GM21528 (cell line): ENCODE measurements around the gene CADM2.
"Not testable (repeated sequence)": the region's sequence is repeated elsewhere in the genome, so short reads cannot be mapped to it uniquely, and the experiment has no call there.

Experiments
- ATAC-seq: cut with Tn5 transposase; IDR thresholded peaks from one replicate; pipeline ENCODE4 v1.9.1; 2021; ENCODE audit warnings: mild to moderate bottlenecking, moderate library complexity; ENCODE audit not compliant: unreplicated experiment, low FRiP score

The CADM2 gene

DNA sequence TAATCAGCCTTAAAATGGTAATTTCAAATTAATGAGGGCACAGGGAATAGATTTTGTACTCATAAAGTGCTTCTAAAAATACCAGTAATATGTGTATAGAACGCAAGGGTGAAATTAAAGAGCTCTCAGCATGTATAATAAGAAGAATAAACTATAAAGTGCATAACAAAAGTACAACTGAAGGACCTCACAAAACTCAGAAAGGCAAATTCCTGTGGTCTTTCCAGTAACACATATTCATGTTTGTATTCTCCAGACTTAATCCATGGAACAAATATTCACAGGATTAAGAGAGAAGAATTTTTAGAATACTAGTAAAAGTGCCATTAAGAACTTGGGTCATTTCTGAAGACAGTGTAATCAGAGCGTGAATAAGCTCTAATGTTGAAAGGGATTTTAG is 646.3 kb downstream of the CADM2 start:
- no peak for ATAC-seq

DNA sequence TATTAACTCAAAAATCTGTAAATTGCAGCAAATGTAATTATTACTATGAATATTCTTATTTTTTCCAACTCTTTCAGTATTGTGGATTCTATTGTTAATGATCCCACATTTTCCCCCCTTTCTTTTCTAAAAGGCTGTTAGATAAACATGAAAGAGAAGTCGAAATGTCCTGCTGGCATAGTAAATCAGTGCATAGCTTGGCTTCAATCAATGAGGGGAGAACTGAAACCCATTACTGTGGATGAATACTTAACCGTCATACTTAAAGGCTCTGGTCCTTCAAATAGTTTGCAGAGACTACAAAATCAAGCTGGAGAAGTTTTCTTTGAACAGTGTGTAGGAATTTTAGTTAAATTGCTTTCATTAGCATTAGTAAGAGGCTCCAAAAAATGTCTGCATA is 667.9 kb downstream of the CADM2 start:
- ATAC-seq, result no peak

DNA sequence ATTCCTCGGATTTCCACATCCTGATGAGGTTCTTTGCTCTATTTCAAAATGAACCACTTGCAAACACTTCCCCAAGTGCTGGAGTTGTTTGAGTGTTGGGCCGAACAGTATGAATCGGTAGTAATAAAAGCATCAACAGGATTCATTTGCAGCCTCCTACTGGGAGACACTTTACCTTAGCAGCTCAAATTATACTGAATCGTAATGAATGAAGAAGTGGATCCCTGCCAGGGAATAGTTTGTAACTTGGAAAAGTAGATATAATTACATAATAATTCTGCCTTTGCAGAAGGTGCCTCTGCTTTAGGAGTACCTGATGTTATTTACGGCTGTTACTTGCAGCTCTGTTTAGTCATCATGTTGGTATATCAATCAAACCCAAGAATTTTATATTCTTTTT is 669.1 kb downstream of the CADM2 start:
- ATAC-seq, result no peak

DNA sequence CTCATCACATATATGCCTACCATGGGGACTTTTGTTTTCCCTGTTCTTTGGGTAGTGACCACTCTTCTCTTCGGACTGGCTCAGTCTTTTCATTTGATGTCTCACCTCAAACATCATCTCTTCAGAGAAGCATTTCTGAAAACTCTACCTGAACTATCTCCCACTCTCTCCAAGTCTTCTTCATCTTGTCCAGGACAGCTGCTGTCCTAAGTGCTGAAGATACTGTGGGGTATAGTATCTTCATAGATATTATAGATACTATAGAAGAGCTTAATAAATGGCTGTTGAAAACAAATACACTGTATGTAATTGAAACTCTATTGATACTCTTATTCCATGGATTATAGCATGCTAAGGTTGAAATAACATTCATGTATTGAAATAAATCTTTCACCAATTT is 672.3 kb downstream of the CADM2 start:
- ATAC-seq, result no peak

DNA sequence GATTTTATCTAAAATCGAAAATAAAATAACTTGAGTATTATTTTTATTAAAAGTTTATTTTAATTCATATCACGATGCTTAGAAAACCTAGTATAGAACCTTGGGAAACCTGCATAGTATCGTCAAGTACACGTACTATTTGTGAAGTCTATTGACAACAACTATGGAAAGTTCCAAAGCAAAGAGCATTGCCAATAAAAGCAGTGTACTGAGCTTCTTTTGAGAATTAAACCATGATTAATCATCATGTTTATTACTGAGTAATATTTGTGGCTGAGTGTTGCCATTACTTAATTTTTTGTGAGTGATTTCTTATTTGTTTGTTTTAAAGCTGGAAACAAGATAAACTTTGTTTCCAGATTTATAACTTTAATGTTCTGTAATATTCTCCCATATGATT is 674.1 kb downstream of the CADM2 start:
- ATAC-seq, result no peak

DNA sequence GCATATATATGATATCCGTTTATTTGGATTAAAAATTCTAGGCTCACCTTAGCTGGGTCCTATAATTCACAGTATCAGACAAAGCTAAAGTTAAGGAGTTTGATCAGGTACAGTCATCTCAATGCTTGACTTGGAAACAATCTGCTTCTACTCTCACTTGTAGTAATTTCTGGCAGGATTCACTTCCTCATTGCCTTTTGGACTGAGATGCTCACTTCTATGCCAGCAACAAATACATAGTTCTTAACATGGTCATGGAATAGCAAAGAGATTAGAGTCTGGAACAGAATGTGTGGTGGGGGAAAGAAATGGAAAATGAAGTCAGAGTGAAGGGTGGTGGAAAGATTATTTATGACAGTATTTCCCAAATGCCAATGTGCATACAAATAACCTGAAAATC is 693.6 kb downstream of the CADM2 start:
- ATAC-seq, result no peak

DNA sequence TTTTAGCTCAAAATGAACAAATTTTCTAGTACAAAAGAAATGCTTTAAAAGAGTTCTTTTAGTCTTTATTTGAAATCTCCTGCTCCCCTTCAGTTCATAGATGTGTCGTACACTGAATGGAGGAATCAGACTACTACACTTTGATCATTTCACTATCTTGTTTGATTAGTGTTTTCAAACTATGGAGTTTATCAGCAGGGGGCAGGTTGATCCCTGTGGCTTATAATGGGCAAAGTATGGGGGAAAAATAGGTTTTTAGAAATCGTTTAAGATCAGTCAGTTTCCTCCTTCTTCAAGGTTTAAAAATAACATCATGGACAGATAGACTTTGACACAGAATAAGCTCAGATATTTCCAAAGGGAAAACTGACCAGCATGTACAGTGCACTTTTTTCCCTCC is 701.7 kb downstream of the CADM2 start:
- ATAC-seq, result no peak

DNA sequence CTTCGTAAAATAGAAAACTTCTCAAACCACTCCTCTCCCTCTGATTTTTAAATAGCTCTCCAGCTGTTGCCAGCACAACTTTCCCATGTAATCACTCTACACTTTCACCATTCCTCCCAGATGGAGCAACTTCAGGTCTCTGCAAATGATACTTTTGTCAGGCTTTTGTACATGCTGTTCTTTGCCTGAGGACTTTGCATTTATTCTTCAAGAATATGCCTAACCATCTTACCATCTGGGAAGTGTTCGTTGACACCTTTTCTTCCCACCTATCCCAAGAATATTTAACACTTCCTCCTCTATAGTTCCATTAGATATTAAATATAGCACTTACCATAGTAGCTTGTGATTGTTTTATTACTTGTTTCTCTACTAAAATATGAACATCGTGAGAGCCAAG is 703.7 kb downstream of the CADM2 start:
- ATAC-seq, result no peak

DNA sequence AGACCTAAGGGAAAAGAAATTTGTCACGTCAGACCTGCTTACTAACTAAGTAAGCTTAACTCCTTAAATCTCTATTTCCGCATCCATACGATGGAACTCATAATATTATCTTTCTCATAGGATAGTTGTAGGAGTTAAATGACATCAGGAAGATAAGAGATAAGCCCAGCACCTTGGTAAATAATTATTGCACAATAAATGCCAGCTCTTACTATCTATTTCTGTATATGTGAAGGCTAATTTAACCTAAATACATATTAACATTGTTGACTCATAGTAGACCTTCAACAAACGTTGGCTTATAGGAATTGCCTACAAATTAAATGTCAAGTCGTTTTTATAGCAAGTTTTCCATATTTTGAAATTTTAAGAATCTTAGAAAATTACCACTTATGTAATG is 709.0 kb downstream of the CADM2 start:
- no peak for ATAC-seq

DNA sequence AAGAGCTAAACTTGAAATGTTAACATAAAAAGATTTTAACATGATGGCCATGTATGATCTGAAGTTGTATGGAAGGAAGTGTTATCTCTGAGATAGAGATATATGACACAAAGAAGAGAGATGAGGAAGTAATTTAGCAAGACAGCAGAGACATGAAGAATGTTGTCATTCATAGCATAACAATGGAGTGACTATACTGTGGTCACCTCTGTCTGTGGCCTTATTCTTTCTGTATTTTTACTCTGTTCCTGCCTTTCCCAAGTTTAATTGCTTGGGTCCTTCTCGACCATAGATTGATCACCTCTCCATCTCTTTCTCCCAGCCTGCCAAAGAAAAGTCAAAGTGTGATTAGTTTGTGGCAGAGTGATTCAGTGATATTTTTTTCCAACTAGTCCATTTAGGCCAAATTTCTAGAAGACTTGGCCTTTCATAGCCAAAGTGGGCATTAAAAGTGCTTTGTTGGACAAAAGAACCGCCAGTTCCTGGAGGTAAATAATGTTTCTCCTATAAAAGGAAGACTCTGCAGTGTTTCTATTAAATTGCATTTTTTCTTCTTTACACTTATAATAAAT is 711.9 kb downstream of the CADM2 start:
- ATAC-seq, result no peak

DNA sequence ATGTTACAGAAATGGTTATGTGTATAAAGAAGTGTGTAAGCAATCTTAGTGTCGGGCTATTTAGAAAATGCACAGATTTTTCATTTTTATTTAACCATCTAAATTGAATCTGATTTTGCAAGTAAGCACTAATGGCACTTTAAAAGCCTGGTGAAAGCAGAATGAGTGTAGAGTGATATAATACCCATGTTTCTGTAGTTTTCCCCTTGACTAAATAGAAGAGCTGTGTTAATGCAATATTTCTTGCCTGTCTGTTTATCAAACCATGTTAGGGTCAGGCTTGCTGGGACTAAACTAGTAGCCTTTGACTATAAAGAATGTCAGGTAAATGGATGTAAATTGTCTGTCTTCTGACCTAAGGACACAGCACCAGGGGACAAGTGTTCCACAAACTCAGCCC is 714.0 kb downstream of the CADM2 start:
- ATAC-seq, result no peak

DNA sequence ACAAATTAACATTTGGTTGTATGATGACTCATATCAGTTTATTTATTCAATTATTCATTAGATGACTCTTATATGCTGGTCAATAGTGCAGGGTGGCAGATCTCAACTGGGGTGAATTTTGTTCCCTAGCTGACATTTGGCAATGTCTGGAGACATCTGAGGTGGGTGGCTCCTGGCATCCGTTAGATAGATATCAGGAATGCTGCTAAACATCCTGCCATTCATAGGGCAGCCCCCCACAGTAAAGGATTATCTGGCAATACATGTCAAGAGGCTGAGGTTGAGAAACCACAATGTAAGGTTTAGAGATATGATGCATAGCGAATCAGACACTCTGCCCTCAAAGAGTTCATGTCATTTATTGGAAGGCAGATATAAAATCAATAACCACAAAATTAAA is 719.9 kb downstream of the CADM2 start:
- ATAC-seq, result no peak

DNA sequence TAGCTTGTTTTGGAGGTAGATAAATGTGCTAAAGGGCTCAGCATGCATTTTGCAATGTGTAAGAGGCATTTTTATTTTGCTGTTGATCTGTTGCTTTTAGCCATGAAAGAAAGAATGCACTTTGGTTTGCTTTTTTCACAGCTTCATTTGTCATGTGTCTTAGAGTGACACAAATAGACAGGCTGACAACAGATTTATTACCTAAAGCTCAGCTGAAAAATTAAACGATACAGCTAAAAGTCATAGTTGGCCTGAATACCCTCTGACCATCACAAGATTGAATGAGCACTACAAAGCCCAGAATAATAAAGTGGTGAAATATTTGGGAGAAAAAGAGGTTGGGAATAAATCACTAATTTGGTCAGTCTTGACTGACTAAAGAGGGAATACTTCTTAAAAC is 723.1 kb downstream of the CADM2 start:
- ATAC-seq, result no peak

DNA sequence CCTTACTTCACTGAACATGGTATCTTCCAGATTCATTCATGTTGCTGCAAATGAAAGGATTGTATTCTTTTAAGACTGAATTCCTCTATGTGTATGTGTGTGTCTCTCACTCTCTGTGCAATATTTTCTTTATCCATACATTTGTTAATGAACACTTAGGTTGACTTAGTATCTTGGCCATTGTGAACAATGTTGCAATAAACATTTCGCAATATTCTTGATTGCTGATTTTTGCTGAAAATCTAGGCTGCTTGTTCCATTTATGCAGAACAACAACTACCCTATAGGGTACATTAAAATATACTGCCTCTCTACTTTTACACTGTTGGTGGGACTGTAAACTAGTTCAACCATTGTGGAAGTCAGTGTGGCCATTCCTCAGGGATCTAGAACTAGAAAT is 732.4 kb downstream of the CADM2 start:
- no peak for ATAC-seq

DNA sequence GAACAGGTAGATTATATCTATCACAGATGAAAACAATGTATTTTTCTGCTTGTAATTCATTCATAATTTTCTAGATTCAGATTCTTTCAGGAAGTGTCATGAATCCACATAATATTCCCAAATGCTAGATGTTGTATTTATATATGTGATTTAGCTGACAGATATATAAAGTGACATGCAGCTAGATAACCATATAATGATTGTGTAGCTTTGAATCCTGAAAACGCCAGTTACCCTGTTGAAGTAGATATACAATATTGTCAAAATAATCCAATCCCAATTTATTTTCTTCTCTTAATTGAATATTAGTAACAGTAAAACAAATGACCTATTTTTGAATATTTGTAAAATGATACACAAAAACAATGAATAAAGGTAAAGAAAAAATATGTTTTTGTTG is 738.4 kb downstream of the CADM2 start:
- ATAC-seq, result no peak

DNA sequence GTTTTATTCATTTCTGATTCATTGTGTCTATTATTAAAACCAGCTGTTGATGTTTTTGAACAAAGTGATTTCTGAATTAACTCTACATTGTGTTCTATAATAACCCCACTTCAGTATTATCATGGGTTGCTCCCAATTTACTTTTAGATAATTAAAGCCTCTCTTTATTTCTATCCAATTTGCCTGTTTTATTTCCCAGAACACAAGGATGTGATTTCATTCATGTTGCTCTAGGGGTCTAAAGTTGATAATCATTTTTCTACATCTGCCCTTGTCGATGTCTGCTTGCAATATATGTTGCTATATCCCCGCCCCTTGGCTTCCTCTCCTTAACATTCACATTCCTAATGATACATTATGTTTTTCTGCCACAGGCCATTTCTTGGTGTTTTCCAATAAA is 747.3 kb downstream of the CADM2 start:
- ATAC-seq, result no peak

DNA sequence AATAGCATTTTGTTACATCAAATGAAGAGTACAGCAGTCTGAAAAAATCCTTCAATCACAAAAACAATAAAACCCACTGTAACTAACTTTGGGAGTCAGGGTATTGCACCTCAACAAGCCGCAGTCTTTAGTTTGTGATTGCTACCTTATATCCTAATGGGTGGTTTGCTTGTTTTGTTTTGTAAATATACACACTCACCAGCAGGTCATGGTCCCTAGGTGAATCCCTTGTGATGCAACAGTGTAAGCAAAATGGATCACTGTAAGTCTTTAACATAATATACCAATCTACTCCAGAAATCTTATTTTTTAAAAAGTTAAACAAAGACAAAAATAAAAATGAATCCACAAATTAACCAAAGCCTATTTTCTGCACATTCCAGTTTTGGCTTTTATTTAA is 749.5 kb downstream of the CADM2 start:
- not testable (repeated sequence) for ATAC-seq

DNA sequence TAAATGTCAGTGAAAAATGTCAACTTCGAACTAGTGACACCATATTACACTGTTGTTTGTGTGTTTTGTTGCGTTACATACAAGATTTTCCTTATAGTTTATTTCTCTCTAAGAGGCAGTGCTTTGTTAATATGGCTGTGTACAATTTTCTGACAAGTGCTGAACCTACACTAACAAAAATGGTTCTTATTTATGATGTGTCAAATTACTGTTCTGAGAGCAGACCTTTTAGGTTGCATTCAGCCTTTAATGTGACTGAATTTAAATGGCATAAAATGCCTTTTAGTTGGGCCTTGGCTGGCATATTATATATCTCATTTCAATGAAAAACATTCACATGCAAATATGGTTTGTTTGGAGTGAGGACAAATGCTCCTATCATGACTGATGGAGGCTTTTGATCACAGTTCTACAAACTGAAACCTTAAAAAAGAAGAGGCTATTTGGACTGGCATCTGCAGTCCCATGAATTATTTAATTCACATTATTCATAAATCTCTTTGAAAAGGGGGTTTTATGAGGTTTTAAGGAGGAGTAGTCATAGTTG is 750.6 kb downstream of the CADM2 start:
- ATAC-seq, result no peak

DNA sequence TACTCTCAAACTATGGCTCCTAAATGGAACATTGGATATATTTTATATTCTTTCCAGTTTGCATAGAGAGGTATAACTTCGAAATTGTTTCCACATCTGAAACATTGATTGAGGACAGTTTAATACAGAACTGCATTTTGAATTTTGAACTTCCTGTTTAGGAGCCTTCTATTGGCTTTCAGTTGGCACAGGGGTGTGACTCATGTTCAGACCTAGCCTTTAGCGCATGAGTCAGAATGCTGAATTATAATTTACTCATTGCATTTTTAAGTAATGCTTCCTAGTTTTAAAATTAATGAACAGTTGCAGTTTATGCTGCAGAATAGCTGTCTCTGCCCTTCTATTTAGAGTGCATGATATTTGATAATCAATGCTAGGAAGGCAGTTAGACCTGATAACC is 751.7 kb downstream of the CADM2 start:
- no peak for ATAC-seq

DNA sequence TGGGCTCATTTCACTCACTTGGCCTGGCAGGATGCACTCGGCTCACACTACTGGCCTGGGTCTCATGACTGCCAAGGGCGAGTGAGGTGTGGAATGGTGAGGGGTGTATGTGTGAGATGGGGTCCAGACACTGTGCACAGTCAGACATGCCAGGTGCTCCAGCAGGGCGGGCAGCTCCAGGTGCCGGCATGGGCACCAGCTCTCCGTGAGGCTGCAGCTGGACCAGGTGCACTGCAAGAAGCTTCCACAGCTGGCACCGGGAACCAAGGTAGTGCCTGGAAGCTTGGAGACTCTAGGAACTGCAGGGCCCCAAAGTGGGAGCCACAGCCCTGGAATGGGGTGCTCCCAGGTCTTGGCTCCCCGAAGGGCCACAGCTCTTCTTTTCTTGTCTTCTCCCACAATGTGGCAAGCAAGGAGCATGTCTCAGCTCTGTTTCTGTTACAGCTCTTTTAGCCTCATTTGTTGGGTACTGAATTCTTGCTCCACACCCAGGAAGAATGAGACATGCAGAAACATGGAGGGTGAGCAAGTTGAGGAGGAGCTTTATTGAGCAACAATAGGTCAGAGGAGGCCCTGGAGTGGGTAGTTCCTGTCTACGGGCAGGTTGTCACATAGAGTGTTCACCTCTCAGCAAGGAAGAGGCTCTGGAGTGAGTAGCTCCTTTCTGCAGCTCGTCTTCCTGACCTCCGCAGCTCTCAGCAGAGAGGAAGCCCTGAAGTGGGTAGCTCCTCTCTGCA is 762.8 kb downstream of the CADM2 start:
- no peak for ATAC-seq

DNA sequence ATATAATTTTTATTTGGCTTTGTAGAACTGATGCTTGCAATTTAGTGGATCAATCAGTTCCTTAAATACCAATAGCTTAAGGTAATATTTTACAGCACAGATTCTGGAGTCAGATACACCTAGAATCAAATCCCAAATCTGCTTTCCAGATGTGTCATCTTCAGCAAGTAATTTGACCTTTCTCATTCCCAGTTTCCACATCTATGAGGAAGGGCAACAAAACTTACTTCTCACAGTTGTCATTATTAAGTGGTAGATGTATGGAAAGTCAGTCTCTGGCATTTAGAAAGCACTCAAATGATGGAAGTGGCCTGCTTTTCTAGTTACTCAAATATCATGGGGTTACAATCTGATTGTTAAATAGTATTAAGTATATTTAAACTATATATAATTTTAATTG is 767.0 kb downstream of the CADM2 start:
- no peak for ATAC-seq

DNA sequence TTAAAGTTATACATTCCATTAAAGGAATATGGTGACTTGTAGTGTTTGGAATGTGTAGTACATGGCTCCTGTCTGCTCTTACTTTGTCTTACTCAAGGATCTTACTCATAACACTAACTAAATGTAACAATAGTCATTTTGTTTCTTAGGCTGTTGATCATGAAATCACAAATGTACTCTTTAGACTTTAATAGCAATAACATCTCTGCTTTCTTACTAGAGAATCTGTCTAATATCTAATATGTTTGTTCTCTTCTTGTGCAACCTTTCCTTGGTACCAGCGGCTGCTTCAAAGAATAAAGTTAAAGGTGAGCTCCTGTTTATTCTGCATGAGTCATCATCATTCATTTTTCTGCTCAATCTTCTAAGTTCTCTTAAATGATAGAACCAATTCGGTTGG is 767.5 kb downstream of the CADM2 start:
- no peak for ATAC-seq
